GM23338 (cell line): ENCODE measurements around the gene PTPN21. TPM values are rescaled to one million over a fixed set of nuclear protein-coding genes. Genes with fewer than 3 reads are reported as not detected.

ENCODE experiments used
- ATAC-seq: fragments of 200-7000 bp; cut with Tn5 transposase; 3 replicates; pipeline ENCODE4 v1.9.1; 2020
- DNase-seq: peaks from one replicate; pipeline ENCODE4 v3.0.0-alpha.2; 2015; ENCODE audit warnings: low spot score
- H2AFZ ChIP-seq: fragments of 200-600 bp; sonication (generic); 2 replicates; pipeline ENCODE4 v1.8.0; 2016; ENCODE audit warnings: antibody characterized with exemption, mild to moderate bottlenecking, moderate library complexity
- H3F3A ChIP-seq: fragments of 200-600 bp; sonication (generic); replicated peaks from 2 replicates; pipeline ENCODE4 v1.8.0; 2017; ENCODE audit warnings: antibody characterized with exemption, mixed run types, low read depth
- H3K27ac ChIP-seq: fragments of 200-600 bp; sonication (generic); 2 replicates; pipeline ENCODE4 v1.6.1; 2016; ENCODE audit warnings: low read depth
- H3K27me3 ChIP-seq: fragments of 200-600 bp; sonication (generic); 2 replicates; pipeline ENCODE4 v1.8.0; 2016; ENCODE audit warnings: mild to moderate bottlenecking, mixed run types, moderate library complexity; ENCODE audit not compliant: insufficient read depth
- H3K36me3 ChIP-seq: fragments of 200-600 bp; sonication (generic); 2 replicates; pipeline ENCODE4 v1.8.0; 2016; ENCODE audit warnings: mild to moderate bottlenecking; ENCODE audit not compliant: insufficient read depth
- H3K4me1 ChIP-seq: fragments of 200-600 bp; sonication (generic); 2 replicates; pipeline ENCODE4 v1.8.0; 2016; ENCODE audit warnings: mild to moderate bottlenecking, moderate library complexity; ENCODE audit not compliant: insufficient read depth
- H3K4me2 ChIP-seq: fragments of 200-600 bp; sonication (generic); 2 replicates; pipeline ENCODE4 v1.7.1; 2017; ENCODE audit warnings: mixed run types
- H3K4me3 ChIP-seq: fragments of 200-600 bp; sonication (generic); 2 replicates; pipeline ENCODE4 v1.6.1; 2016; ENCODE audit warnings: mixed run types
- H3K79me2 ChIP-seq: fragments of 200-600 bp; sonication (generic); replicated peaks from 2 replicates; pipeline ENCODE4 v1.8.0; 2017; ENCODE audit warnings: mild to moderate bottlenecking; ENCODE audit not compliant: insufficient read depth
- H3K9me2 ChIP-seq: fragments of 200-600 bp; sonication (generic); 2 replicates; pipeline ENCODE4 v1.8.0; 2017; ENCODE audit not compliant: insufficient read depth
- H4K20me1 ChIP-seq: fragments of 200-600 bp; sonication (generic); replicated peaks from 2 replicates; pipeline ENCODE4 v1.8.0; 2017; ENCODE audit warnings: mild to moderate bottlenecking; ENCODE audit not compliant: insufficient read depth
- H3K27ac Mint-ChIP-seq: 2 replicates; pipeline ENCODE4 v1.8.0; 2020; ENCODE audit warnings: inconsistent platforms, mild to moderate bottlenecking, moderate library complexity, mixed read lengths
- H3K27me3 Mint-ChIP-seq: 3 replicates; pipeline ENCODE4 v1.8.0; 2022; ENCODE audit warnings: low read depth, mild to moderate bottlenecking, moderate library complexity, mixed read lengths, inconsistent platforms; ENCODE audit not compliant: insufficient read depth, poor library complexity
- H3K36me3 Mint-ChIP-seq: 3 replicates; pipeline ENCODE4 v1.8.0; 2021; ENCODE audit warnings: low read depth, mild to moderate bottlenecking, inconsistent platforms, moderate library complexity, mixed read lengths
- H3K4me1 Mint-ChIP-seq: 3 replicates; pipeline ENCODE4 v1.8.0; 2020; ENCODE audit warnings: mild to moderate bottlenecking, inconsistent platforms, mixed read lengths
- H3K4me3 Mint-ChIP-seq: 3 replicates; pipeline ENCODE4 v1.8.0; 2021; ENCODE audit warnings: moderate library complexity, mild to moderate bottlenecking, inconsistent platforms, mixed read lengths
- H3K9me3 Mint-ChIP-seq: 3 replicates; pipeline ENCODE4 v1.8.0; 2020; ENCODE audit warnings: moderate library complexity, mild to moderate bottlenecking, inconsistent platforms, mixed read lengths
- CREB1 ChIP-seq: fragments of 250-450 bp; sonication (Bioruptor Pico); IDR thresholded peaks from 2 replicates; pipeline ENCODE4 v1.5.0; 2020; ENCODE audit warnings: low read depth, mild to moderate bottlenecking, moderate library complexity
- EZH2 ChIP-seq: fragments of 200-600 bp; sonication (generic); IDR thresholded peaks from one replicate; pipeline ENCODE4 v1.8.0; 2017; ENCODE audit warnings: antibody characterized with exemption, mild to moderate bottlenecking, low read depth; ENCODE audit not compliant: unreplicated experiment
- EZH2phosphoT487 ChIP-seq: fragments of 200-600 bp; sonication (generic); IDR thresholded peaks from one replicate; pipeline ENCODE4 v1.8.1; 2018; ENCODE audit warnings: antibody characterized with exemption; ENCODE audit not compliant: unreplicated experiment
- JUNB ChIP-seq: IDR thresholded peaks from one replicate; pipeline ENCODE4 v1.6.1; 2016; ENCODE audit warnings: antibody characterized with exemption; ENCODE audit not compliant: unreplicated experiment
- NANOG ChIP-seq: IDR thresholded peaks from 2 replicates; pipeline ENCODE4 v1.6.1; 2016; ENCODE audit warnings: antibody characterized with exemption, borderline replicate concordance
- POLR2AphosphoS5 ChIP-seq: IDR thresholded peaks from 2 replicates; pipeline ENCODE4 v1.6.1; 2016; ENCODE audit warnings: antibody characterized with exemption, low read depth
- STAT1 ChIP-seq: IDR thresholded peaks from one replicate; pipeline ENCODE4 v1.6.1; 2016; ENCODE audit warnings: antibody characterized with exemption; ENCODE audit not compliant: unreplicated experiment
- ZNF114 ChIP-seq: fragments of 250-450 bp; sonication (Bioruptor Pico); IDR thresholded peaks from 2 replicates; pipeline ENCODE4 v1.5.0; 2020; ENCODE audit warnings: mild to moderate bottlenecking, moderate library complexity
- ZNF331 ChIP-seq: fragments of 250-450 bp; sonication (Bioruptor Pico); IDR thresholded peaks from 2 replicates; pipeline ENCODE4 v1.5.0; 2020; ENCODE audit warnings: low read depth, mild to moderate bottlenecking, moderate library complexity
- polyA plus RNA-seq: library from polyadenylated mRNA; unstranded; fragments of >200 nt; fragmentation: Nextera tagmentation; extraction: Ambion mirVana; gene quantifications from 2 replicates; pipeline ENCODE4 v1.2.1, GENCODE V29; 2016
- total RNA-seq: library from RNA; depleted of rRNA; stranded (reverse); fragments of >200 nt; shearing (Covaris generic); gene quantifications from 2 replicates; pipeline ENCODE4 v1.2.3, GENCODE V29; 2014
- TF ChIP-seq, protein P1 (sequence below): IDR thresholded peaks from one replicate; pipeline ENCODE4 v1.6.1; 2018; ENCODE audit warnings: antibody characterized with exemption; ENCODE audit not compliant: unreplicated experiment
- TF ChIP-seq, protein P2 (sequence below): fragments of 250-450 bp; sonication (Bioruptor Pico); IDR thresholded peaks from 2 replicates; pipeline ENCODE4 v1.5.0; 2020; ENCODE audit warnings: mild to moderate bottlenecking, moderate library complexity
- TF ChIP-seq, protein P3 (sequence below): IDR thresholded peaks from 2 replicates; pipeline ENCODE4 v1.6.1; 2016; ENCODE audit warnings: antibody characterized with exemption
- TF ChIP-seq, protein P4 (sequence below), 2 experiments: fragments of 200-600 bp in 1 of 2; sonication (generic) in 1 of 2; conservative IDR thresholded peaks; 2 replicates each; pipeline versions ENCODE4 v1.5.1 to v1.6.1; 2016 to 2017; ENCODE audit warnings: antibody characterized with exemption in 2 of 2, low read depth in 2 of 2, mild to moderate bottlenecking in 2 of 2, moderate library complexity in 1 of 2

Gene PTPN21
- total and polyA plus RNA-seq, 2 experiments from 2014 or later, result 2.7 to 5.6 TPM

DNA sequence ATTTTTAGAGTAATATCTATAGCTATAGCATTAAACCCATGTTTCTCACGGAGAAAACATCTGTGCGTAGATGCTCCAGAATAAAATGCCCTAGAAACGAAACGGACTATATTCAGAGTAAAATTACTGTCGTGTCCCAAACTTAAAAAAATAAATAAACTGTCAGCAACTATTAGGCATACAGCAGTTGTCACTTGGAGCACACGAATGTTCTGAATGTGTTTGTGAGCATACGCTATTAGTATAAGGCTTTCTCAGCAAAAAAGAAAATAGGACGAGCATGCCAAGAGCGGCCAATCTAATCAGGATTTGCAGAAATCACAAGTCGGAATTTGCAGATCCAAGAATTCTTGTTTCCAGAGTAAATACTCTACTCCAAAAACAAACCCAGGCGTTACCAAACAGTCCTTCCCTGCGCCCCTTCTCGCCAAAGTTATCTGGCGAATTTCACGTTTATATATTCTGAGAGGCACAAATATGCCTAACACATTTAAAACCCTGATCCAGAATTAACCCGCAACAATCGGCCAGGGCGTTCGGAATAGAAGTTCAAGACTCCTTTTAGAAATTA is 836 bp downstream of the PTPN21 start:
- peak overlapping the region; percentile 87 for H3K27ac Mint-ChIP-seq
- Histone ChIP-seq H2AFZ (peak overlapping the region; percentile 98), H3K4me2 (peak overlapping the region; percentile 88), H3F3A (0 out of 2 replicates have a peak, but pooled peaks cover 3% of the 10 kb centered on the region), H3K27me3 (peaks cover 19% of the 10 kb centered on the region), H3K4me1 (peaks cover 26% of the 10 kb centered on the region), H4K20me1 (no peaks in the 10 kb centered on the region), H3K27ac (peak overlapping the region; percentile 47; the same call in 1 of the 2 replicates), H3K36me3 (0 out of 2 replicates have a peak, but pooled peaks cover 3% of the 10 kb centered on the region), H3K79me2 (peaks cover 20% of the 10 kb centered on the region), H3K9me2 (no peaks in the 10 kb centered on the region), H3K4me3 (peak overlapping the region; percentile 89)
- TF ChIP-seq JUNB (no peak), EZH2phosphoT487 (no peak), STAT1 (no peak), ZNF114 (no peak), NANOG (no peak), EZH2 (no peak), POLR2AphosphoS5 (no peak), ZNF331 (CRISPR knock-in tag) (no peak), CREB1 (CRISPR knock-in tag) (no peak)
- TF ChIP-seq, protein P1, sequence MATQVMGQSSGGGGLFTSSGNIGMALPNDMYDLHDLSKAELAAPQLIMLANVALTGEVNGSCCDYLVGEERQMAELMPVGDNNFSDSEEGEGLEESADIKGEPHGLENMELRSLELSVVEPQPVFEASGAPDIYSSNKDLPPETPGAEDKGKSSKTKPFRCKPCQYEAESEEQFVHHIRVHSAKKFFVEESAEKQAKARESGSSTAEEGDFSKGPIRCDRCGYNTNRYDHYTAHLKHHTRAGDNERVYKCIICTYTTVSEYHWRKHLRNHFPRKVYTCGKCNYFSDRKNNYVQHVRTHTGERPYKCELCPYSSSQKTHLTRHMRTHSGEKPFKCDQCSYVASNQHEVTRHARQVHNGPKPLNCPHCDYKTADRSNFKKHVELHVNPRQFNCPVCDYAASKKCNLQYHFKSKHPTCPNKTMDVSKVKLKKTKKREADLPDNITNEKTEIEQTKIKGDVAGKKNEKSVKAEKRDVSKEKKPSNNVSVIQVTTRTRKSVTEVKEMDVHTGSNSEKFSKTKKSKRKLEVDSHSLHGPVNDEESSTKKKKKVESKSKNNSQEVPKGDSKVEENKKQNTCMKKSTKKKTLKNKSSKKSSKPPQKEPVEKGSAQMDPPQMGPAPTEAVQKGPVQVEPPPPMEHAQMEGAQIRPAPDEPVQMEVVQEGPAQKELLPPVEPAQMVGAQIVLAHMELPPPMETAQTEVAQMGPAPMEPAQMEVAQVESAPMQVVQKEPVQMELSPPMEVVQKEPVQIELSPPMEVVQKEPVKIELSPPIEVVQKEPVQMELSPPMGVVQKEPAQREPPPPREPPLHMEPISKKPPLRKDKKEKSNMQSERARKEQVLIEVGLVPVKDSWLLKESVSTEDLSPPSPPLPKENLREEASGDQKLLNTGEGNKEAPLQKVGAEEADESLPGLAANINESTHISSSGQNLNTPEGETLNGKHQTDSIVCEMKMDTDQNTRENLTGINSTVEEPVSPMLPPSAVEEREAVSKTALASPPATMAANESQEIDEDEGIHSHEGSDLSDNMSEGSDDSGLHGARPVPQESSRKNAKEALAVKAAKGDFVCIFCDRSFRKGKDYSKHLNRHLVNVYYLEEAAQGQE, result no peak
- TF ChIP-seq, protein P2, sequence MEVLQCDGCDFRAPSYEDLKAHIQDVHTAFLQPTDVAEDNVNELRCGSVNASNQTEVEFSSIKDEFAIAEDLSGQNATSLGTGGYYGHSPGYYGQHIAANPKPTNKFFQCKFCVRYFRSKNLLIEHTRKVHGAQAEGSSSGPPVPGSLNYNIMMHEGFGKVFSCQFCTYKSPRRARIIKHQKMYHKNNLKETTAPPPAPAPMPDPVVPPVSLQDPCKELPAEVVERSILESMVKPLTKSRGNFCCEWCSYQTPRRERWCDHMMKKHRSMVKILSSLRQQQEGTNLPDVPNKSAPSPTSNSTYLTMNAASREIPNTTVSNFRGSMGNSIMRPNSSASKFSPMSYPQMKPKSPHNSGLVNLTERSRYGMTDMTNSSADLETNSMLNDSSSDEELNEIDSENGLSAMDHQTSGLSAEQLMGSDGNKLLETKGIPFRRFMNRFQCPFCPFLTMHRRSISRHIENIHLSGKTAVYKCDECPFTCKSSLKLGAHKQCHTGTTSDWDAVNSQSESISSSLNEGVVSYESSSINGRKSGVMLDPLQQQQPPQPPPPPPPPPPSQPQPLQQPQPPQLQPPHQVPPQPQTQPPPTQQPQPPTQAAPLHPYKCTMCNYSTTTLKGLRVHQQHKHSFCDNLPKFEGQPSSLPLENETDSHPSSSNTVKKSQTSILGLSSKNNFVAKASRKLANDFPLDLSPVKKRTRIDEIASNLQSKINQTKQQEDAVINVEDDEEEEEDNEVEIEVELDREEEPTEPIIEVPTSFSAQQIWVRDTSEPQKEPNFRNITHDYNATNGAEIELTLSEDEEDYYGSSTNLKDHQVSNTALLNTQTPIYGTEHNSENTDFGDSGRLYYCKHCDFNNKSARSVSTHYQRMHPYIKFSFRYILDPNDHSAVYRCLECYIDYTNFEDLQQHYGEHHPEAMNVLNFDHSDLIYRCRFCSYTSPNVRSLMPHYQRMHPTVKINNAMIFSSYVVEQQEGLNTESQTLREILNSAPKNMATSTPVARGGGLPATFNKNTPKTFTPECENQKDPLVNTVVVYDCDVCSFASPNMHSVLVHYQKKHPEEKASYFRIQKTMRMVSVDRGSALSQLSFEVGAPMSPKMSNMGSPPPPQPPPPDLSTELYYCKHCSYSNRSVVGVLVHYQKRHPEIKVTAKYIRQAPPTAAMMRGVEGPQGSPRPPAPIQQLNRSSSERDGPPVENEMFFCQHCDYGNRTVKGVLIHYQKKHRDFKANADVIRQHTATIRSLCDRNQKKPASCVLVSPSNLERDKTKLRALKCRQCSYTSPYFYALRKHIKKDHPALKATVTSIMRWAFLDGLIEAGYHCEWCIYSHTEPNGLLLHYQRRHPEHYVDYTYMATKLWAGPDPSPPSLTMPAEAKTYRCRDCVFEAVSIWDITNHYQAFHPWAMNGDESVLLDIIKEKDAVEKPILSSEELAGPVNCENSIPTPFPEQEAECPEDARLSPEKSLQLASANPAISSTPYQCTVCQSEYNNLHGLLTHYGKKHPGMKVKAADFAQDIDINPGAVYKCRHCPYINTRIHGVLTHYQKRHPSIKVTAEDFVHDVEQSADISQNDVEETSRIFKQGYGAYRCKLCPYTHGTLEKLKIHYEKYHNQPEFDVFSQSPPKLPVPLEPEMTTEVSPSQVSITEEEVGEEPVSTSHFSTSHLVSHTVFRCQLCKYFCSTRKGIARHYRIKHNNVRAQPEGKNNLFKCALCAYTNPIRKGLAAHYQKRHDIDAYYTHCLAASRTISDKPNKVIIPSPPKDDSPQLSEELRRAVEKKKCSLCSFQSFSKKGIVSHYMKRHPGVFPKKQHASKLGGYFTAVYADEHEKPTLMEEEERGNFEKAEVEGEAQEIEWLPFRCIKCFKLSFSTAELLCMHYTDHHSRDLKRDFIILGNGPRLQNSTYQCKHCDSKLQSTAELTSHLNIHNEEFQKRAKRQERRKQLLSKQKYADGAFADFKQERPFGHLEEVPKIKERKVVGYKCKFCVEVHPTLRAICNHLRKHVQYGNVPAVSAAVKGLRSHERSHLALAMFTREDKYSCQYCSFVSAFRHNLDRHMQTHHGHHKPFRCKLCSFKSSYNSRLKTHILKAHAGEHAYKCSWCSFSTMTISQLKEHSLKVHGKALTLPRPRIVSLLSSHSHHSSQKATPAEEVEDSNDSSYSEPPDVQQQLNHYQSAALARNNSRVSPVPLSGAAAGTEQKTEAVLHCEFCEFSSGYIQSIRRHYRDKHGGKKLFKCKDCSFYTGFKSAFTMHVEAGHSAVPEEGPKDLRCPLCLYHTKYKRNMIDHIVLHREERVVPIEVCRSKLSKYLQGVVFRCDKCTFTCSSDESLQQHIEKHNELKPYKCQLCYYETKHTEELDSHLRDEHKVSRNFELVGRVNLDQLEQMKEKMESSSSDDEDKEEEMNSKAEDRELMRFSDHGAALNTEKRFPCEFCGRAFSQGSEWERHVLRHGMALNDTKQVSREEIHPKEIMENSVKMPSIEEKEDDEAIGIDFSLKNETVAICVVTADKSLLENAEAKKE, result no peak
- TF ChIP-seq, protein P3, sequence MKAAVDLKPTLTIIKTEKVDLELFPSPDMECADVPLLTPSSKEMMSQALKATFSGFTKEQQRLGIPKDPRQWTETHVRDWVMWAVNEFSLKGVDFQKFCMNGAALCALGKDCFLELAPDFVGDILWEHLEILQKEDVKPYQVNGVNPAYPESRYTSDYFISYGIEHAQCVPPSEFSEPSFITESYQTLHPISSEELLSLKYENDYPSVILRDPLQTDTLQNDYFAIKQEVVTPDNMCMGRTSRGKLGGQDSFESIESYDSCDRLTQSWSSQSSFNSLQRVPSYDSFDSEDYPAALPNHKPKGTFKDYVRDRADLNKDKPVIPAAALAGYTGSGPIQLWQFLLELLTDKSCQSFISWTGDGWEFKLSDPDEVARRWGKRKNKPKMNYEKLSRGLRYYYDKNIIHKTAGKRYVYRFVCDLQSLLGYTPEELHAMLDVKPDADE, result no peak
- TF ChIP-seq, protein P4, sequence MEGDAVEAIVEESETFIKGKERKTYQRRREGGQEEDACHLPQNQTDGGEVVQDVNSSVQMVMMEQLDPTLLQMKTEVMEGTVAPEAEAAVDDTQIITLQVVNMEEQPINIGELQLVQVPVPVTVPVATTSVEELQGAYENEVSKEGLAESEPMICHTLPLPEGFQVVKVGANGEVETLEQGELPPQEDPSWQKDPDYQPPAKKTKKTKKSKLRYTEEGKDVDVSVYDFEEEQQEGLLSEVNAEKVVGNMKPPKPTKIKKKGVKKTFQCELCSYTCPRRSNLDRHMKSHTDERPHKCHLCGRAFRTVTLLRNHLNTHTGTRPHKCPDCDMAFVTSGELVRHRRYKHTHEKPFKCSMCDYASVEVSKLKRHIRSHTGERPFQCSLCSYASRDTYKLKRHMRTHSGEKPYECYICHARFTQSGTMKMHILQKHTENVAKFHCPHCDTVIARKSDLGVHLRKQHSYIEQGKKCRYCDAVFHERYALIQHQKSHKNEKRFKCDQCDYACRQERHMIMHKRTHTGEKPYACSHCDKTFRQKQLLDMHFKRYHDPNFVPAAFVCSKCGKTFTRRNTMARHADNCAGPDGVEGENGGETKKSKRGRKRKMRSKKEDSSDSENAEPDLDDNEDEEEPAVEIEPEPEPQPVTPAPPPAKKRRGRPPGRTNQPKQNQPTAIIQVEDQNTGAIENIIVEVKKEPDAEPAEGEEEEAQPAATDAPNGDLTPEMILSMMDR (conservative IDR thresholded peaks at IDR 0.05; ENCODE audit: low read depth in 2 of 2), result no peak
- peak; percentile 15 for DNase-seq
- peaks cover 1% of the 10 kb centered on the region; the same call in 2 of the 3 replicates for H3K36me3 Mint-ChIP-seq
- no peak for ATAC-seq
- peaks cover 15% of the 10 kb centered on the region for H3K27me3 Mint-ChIP-seq
- H3K4me3 Mint-ChIP-seq, result peak overlapping the region; percentile 94
- peaks cover 25% of the 10 kb centered on the region for H3K4me1 Mint-ChIP-seq
- H3K9me3 Mint-ChIP-seq, result no peaks in the 10 kb centered on the region
